ENCODE data around the gene MUC5AC. TPM values are rescaled to one million over a fixed set of nuclear protein-coding genes. Genes with fewer than 3 reads are reported as not detected.
"Not testable (repeated sequence)": the region's sequence is repeated elsewhere in the genome, so short reads cannot be mapped to it uniquely, and the experiment has no call there.

MUC5AC gene
- total RNA-seq, 1 experiment from 2014 or later: under 0.01 TPM

DNA sequence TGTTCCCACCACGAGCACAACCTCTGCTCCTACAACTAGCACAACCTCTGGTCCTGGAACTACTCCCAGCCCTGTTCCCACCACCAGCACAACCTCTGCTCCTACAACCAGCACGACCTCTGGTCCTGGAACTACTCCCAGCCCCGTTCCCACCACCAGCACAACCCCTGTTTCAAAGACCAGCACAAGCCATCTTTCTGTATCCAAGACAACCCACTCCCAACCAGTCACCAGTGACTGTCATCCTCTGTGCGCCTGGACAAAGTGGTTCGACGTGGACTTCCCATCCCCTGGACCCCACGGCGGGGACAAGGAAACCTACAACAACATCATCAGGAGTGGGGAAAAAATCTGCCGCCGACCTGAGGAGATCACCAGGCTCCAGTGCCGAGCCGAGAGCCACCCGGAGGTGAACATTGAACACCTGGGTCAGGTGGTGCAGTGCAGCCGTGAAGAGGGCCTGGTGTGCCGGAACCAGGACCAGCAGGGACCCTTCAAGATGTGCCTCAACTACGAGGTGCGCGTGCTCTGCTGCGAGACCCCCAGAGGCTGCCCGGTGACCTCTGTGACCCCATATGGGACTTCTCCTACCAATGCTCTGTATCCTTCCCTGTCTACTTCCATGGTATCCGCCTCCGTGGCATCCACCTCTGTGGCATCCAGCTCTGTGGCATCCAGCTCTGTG, 34.2 kb downstream of the MUC5AC start:
- H3K9ac ChIP-seq (ENCODE audit: low read length); RAD21 ChIA-PET (ENCODE audit: low non-redundant PET in 1 of 2, low total read pairs in 2 of 2, uncharacterized antibody in 2 of 2, unreplicated experiment in 2 of 2); CTCF ChIA-PET; H3K4me1 ChIP-seq (ENCODE audit: control insufficient read depth in 1 of 2, insufficient read depth in 2 of 2, low read length in 2 of 2); DNase-seq (ENCODE audit: low read depth, low spot score); H3K36me3 ChIP-seq (ENCODE audit: control insufficient read depth in 1 of 2, insufficient read depth in 2 of 2, low read length in 2 of 2); BruUV-seq (replicated peaks); H3K9me3 ChIP-seq (ENCODE audit: control insufficient read depth in 1 of 2, insufficient read depth in 1 of 2, low read depth in 1 of 2, low read length in 2 of 2); H3K4me2 ChIP-seq (ENCODE audit: low read length); H4K20me1 ChIP-seq (ENCODE audit: insufficient read depth); H3K27ac ChIP-seq (ENCODE audit: low read depth, low read length); H3K9me2 ChIP-seq (ENCODE audit: insufficient read depth); intact Hi-C loops (cut with micrococcal nuclease); ATAC-seq; POLR2A ChIA-PET; H3K4me3 ChIP-seq (replicated peaks in 1 of 2; ENCODE audit: low read depth in 1 of 2, low read length in 2 of 2); H3K79me2 ChIP-seq (ENCODE audit: insufficient read depth, low read length); H3K27me3 ChIP-seq (ENCODE audit: insufficient read depth, low read length); H2AFZ ChIP-seq (ENCODE audit: low read depth, low read length, poor library complexity, severe bottlenecking): not testable (repeated sequence)

GRCh38 chr11:1192741-1193325, 35.1 kb downstream of the MUC5AC start:
- Histone ChIP-seq H3K4me1 (ENCODE audit: control insufficient read depth in 1 of 2, insufficient read depth in 2 of 2, low read length in 2 of 2) (no peaks in the 10 kb centered on the region), H3K79me2 (ENCODE audit: insufficient read depth, low read length) (no peaks in the 10 kb centered on the region), H3K9me3 (ENCODE audit: control insufficient read depth in 1 of 2, insufficient read depth in 1 of 2, low read depth in 1 of 2, low read length in 2 of 2) (no peaks in the 10 kb centered on the region), H3K9ac (ENCODE audit: low read length) (no peak overlapping the region), H3K9me2 (ENCODE audit: insufficient read depth) (no peaks in the 10 kb centered on the region), H3K27ac (ENCODE audit: low read depth, low read length) (no peak overlapping the region), H3K27me3 (ENCODE audit: insufficient read depth, low read length) (no peaks in the 10 kb centered on the region), H4K20me1 (ENCODE audit: insufficient read depth) (no peaks in the 10 kb centered on the region), H3K4me2 (ENCODE audit: low read length) (no peak overlapping the region), H3K36me3 (ENCODE audit: control insufficient read depth in 1 of 2, insufficient read depth in 2 of 2, low read length in 2 of 2) (no peaks in the 10 kb centered on the region), H3K4me3 (replicated peaks in 1 of 2; ENCODE audit: low read depth in 1 of 2, low read length in 2 of 2) (no peak overlapping the region), H2AFZ (ENCODE audit: low read depth, low read length, poor library complexity, severe bottlenecking) (no peak overlapping the region)
- ATAC-seq: no peak
- ChIA-PET RAD21 (ENCODE audit: low non-redundant PET in 1 of 2, low total read pairs in 2 of 2, uncharacterized antibody in 2 of 2, unreplicated experiment in 2 of 2) (no interaction called here), POLR2A (no interaction called here), CTCF (no interaction called here)
- no peak for DNase-seq (ENCODE audit: low read depth, low spot score)
- intact Hi-C loops (cut with micrococcal nuclease): no loop called here
- no peak for TF ChIP-seq EZH2phosphoT487 (IDR thresholded peaks at IDR 0.05; ENCODE audit: borderline replicate concordance)
- TF ChIP-seq SIN3A (IDR thresholded peaks at IDR 0.05; ENCODE audit: low read depth): no peak
- TF ChIP-seq CBX3 (IDR thresholded peaks at IDR 0.05; ENCODE audit: low read depth): no peak
- TF ChIP-seq ZFX (IDR thresholded peaks at IDR 0.05): no peak
- TF ChIP-seq JUND (IDR thresholded peaks at IDR 0.05): no peak
- TF ChIP-seq REST (IDR thresholded peaks at IDR 0.05; ENCODE audit: low read depth): no peak
- TF ChIP-seq ZNF274 (IDR thresholded peaks at IDR 0.05; ENCODE audit: low read depth, low read length): no peak
- TF ChIP-seq, protein P1, sequence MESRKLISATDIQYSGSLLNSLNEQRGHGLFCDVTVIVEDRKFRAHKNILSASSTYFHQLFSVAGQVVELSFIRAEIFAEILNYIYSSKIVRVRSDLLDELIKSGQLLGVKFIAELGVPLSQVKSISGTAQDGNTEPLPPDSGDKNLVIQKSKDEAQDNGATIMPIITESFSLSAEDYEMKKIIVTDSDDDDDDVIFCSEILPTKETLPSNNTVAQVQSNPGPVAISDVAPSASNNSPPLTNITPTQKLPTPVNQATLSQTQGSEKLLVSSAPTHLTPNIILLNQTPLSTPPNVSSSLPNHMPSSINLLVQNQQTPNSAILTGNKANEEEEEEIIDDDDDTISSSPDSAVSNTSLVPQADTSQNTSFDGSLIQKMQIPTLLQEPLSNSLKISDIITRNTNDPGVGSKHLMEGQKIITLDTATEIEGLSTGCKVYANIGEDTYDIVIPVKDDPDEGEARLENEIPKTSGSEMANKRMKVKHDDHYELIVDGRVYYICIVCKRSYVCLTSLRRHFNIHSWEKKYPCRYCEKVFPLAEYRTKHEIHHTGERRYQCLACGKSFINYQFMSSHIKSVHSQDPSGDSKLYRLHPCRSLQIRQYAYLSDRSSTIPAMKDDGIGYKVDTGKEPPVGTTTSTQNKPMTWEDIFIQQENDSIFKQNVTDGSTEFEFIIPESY (IDR thresholded peaks at IDR 0.05; ENCODE audit: extremely low read depth, insufficient replicate concordance, low read length): no peak
- TF ChIP-seq SRF (IDR thresholded peaks at IDR 0.05; ENCODE audit: low read depth): no peak
- TF ChIP-seq ELF1 (IDR thresholded peaks at IDR 0.05; ENCODE audit: borderline replicate concordance, low read depth): no peak
- TF ChIP-seq, protein P2, sequence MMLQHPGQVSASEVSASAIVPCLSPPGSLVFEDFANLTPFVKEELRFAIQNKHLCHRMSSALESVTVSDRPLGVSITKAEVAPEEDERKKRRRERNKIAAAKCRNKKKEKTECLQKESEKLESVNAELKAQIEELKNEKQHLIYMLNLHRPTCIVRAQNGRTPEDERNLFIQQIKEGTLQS (IDR thresholded peaks at IDR 0.05): no peak
- BruUV-seq (replicated peaks): no TSS peak
